ENCODE results near the gene NFATC1.
A peak's percentile ranks its signal among the peaks of the same experiment; 100 is the strongest.
"Not testable (repeated sequence)": the region's sequence is repeated elsewhere in the genome, so short reads cannot be mapped to it uniquely, and the experiment has no call there.

NFATC1 gene

GRCh38 chr18:79471597-79471996 lies 75.9 kb downstream of the NFATC1 start:
- no peak for DNase-seq
- Mint-ChIP-seq H3K27ac (no peak overlapping the region), H3K36me3 (peaks cover 39% of the 10 kb centered on the region)

GRCh38 chr18:79472176-79472575 lies 76.4 kb downstream of the NFATC1 start:
- H3K4me3 Mint-ChIP-seq, result no peak overlapping the region
- no peaks in the 10 kb centered on the region for H3K27me3 Mint-ChIP-seq
- no peak for DNase-seq
- peaks cover 6% of the 10 kb centered on the region for H3K4me1 Mint-ChIP-seq
- H3K9me3 Mint-ChIP-seq, result peaks cover 2% of the 10 kb centered on the region
- peaks cover 41% of the 10 kb centered on the region for H3K36me3 Mint-ChIP-seq
- no peak overlapping the region for H3K27ac Mint-ChIP-seq
- CTCF ChIA-PET, result interaction anchor here (0.9 kb wide), 1 partner anchor 45 kb away, joined by 3 read pairs; no protein-coding TSS in a partner anchor

More at GRCh38 chr18:79471597-79471996, 75.9 kb downstream of the NFATC1 start:
- H3K9me3 Mint-ChIP-seq, result peaks cover 2% of the 10 kb centered on the region
- H3K27me3 Mint-ChIP-seq, result no peaks in the 10 kb centered on the region
- H3K4me1 Mint-ChIP-seq, result peaks cover 4% of the 10 kb centered on the region
- CTCF ChIA-PET, result no interaction called here
- H3K4me3 Mint-ChIP-seq, result no peak overlapping the region

- no peaks in the 10 kb centered on the region for H3K27me3 Mint-ChIP-seq
- CTCF ChIA-PET, result interaction anchor here (0.9 kb wide), 1 partner anchor 44 kb away, joined by 3 read pairs; no protein-coding TSS in a partner anchor
- DNase-seq, result no peak
- peaks cover 41% of the 10 kb centered on the region for H3K36me3 Mint-ChIP-seq
- peaks cover 5% of the 10 kb centered on the region for H3K4me1 Mint-ChIP-seq
- H3K4me3 Mint-ChIP-seq, result no peak overlapping the region
- H3K9me3 Mint-ChIP-seq, result peaks cover 2% of the 10 kb centered on the region
- H3K27ac Mint-ChIP-seq, result no peak overlapping the region
Measured at GRCh38 chr18:79472946-79473345, 77.2 kb downstream of the NFATC1 start.

- peaks cover 10% of the 10 kb centered on the region for H3K4me1 Mint-ChIP-seq
- no peak for DNase-seq
- CTCF ChIA-PET, result no interaction called here
- no peak overlapping the region for H3K27ac Mint-ChIP-seq
- H3K27me3 Mint-ChIP-seq, result no peaks in the 10 kb centered on the region
- H3K36me3 Mint-ChIP-seq, result peaks cover 25% of the 10 kb centered on the region
- peaks cover 2% of the 10 kb centered on the region for H3K9me3 Mint-ChIP-seq
- H3K4me3 Mint-ChIP-seq, result no peak overlapping the region
Measured at GRCh38 chr18:79476031-79476917, 80.5 kb downstream of the NFATC1 start.

GRCh38 chr18:79476918-79477571 lies 81.3 kb downstream of the NFATC1 start:
- Mint-ChIP-seq H3K27me3 (no peaks in the 10 kb centered on the region), H3K4me3 (no peak overlapping the region), H3K9me3 (peaks cover 2% of the 10 kb centered on the region), H3K4me1 (peaks cover 10% of the 10 kb centered on the region), H3K27ac (no peak overlapping the region), H3K36me3 (peaks cover 21% of the 10 kb centered on the region)
- CTCF ChIA-PET, result no interaction called here
- DNase-seq, result no peak

GRCh38 chr18:79477711-79478483 lies 82.2 kb downstream of the NFATC1 start:
- CTCF ChIA-PET, result no interaction called here
- Mint-ChIP-seq H3K27me3 (no peaks in the 10 kb centered on the region), H3K4me3 (no peak overlapping the region), H3K27ac (peak overlapping the region; percentile 19), H3K9me3 (no peaks in the 10 kb centered on the region), H3K4me1 (peaks cover 10% of the 10 kb centered on the region), H3K36me3 (peaks cover 14% of the 10 kb centered on the region)
- DNase-seq, result peak; percentile 17

- H3K36me3 Mint-ChIP-seq, result peaks cover 11% of the 10 kb centered on the region
- peak overlapping the region; percentile 19 for H3K27ac Mint-ChIP-seq
- H3K9me3 Mint-ChIP-seq, result no peaks in the 10 kb centered on the region
- CTCF ChIA-PET, result no interaction called here
- no peak overlapping the region for H3K4me3 Mint-ChIP-seq
- peak; percentile 17 for DNase-seq
- H3K27me3 Mint-ChIP-seq, result no peaks in the 10 kb centered on the region
- H3K4me1 Mint-ChIP-seq, result peaks cover 10% of the 10 kb centered on the region
Measured at GRCh38 chr18:79478484-79479115, 82.9 kb downstream of the NFATC1 start.

- peaks cover 10% of the 10 kb centered on the region for H3K4me1 Mint-ChIP-seq
- no peaks in the 10 kb centered on the region for H3K27me3 Mint-ChIP-seq
- CTCF ChIA-PET, result no interaction called here
- H3K36me3 Mint-ChIP-seq, result peaks cover 11% of the 10 kb centered on the region
- H3K9me3 Mint-ChIP-seq, result no peaks in the 10 kb centered on the region
- no peak overlapping the region for H3K4me3 Mint-ChIP-seq
- DNase-seq, result peak; percentile 13
- no peak overlapping the region for H3K27ac Mint-ChIP-seq
Measured at GRCh38 chr18:79479116-79479760, 83.5 kb downstream of the NFATC1 start.

- H3K4me1 Mint-ChIP-seq, result peaks cover 10% of the 10 kb centered on the region
- H3K9me3 Mint-ChIP-seq, result no peaks in the 10 kb centered on the region
- H3K4me3 Mint-ChIP-seq, result no peak overlapping the region
- no peaks in the 10 kb centered on the region for H3K27me3 Mint-ChIP-seq
- H3K27ac Mint-ChIP-seq, result no peak overlapping the region
- CTCF ChIA-PET, result no interaction called here
- DNase-seq, result peak; percentile 18
- peaks cover 11% of the 10 kb centered on the region for H3K36me3 Mint-ChIP-seq
Measured at GRCh38 chr18:79479761-79480161, 84.0 kb downstream of the NFATC1 start.

GRCh38 chr18:79480171-79481045 lies 84.7 kb downstream of the NFATC1 start:
- H3K36me3 Mint-ChIP-seq, result peaks cover 11% of the 10 kb centered on the region
- no peaks in the 10 kb centered on the region for H3K27me3 Mint-ChIP-seq
- H3K4me1 Mint-ChIP-seq, result peaks cover 10% of the 10 kb centered on the region
- CTCF ChIA-PET, result no interaction called here
- DNase-seq, result peak; percentile 11
- H3K9me3 Mint-ChIP-seq, result no peaks in the 10 kb centered on the region
- H3K27ac Mint-ChIP-seq, result no peak overlapping the region
- no peak overlapping the region for H3K4me3 Mint-ChIP-seq

GRCh38 chr18:79481046-79481790 lies 85.5 kb downstream of the NFATC1 start:
- Mint-ChIP-seq H3K27ac (no peak overlapping the region), H3K4me3 (no peak overlapping the region), H3K36me3 (peaks cover 11% of the 10 kb centered on the region), H3K4me1 (peaks cover 10% of the 10 kb centered on the region), H3K27me3 (no peaks in the 10 kb centered on the region), H3K9me3 (no peaks in the 10 kb centered on the region)
- CTCF ChIA-PET, result no interaction called here
- peak; percentile 17 for DNase-seq

- H3K27ac Mint-ChIP-seq, H3K4me1 Mint-ChIP-seq, H3K36me3 Mint-ChIP-seq, CTCF ChIA-PET, H3K4me3 Mint-ChIP-seq, DNase-seq, H3K27me3 Mint-ChIP-seq, H3K9me3 Mint-ChIP-seq: not testable (repeated sequence)
Measured at GRCh38 chr18:79483393-79483792, 87.7 kb downstream of the NFATC1 start.
